ENCODE measurements around the gene TANGO2. TPM values are rescaled to one million over a fixed set of nuclear protein-coding genes. Genes with fewer than 3 reads are reported as not detected.

TANGO2 gene
- total RNA-seq, 1 experiment from 2014 or later: 15.7 TPM

- no peak for DNase-seq
- Histone ChIP-seq H3K27me3 (ENCODE audit: control insufficient read depth, insufficient read depth, low read length) (no peaks in the 10 kb centered on the region), H3K4me3 (ENCODE audit: insufficient read depth, low read depth, low read length) (no peak overlapping the region), H3K36me3 (replicated peaks; ENCODE audit: control insufficient read depth, insufficient read depth, low read length) (peaks cover 5% of the 10 kb centered on the region)
Measured at GRCh38 chr22:19980766-19981165, 40.1 kb upstream of the TANGO2 start.

GRCh38 chr22:19981171-19981960 is 39.5 kb upstream of the TANGO2 start:
- Histone ChIP-seq H3K36me3 (replicated peaks; ENCODE audit: control insufficient read depth, insufficient read depth, low read length) (peaks cover 5% of the 10 kb centered on the region), H3K4me3 (ENCODE audit: insufficient read depth, low read depth, low read length) (no peak overlapping the region), H3K27me3 (ENCODE audit: control insufficient read depth, insufficient read depth, low read length) (no peaks in the 10 kb centered on the region)
- no peak for DNase-seq

GRCh38 chr22:19981961-19982920 is 38.7 kb upstream of the TANGO2 start:
- Histone ChIP-seq H3K36me3 (replicated peaks; ENCODE audit: control insufficient read depth, insufficient read depth, low read length) (peaks cover 5% of the 10 kb centered on the region), H3K27me3 (ENCODE audit: control insufficient read depth, insufficient read depth, low read length) (no peaks in the 10 kb centered on the region), H3K4me3 (ENCODE audit: insufficient read depth, low read depth, low read length) (no peak overlapping the region)
- DNase-seq: no peak

- no peak for DNase-seq
- H3K4me3 ChIP-seq (ENCODE audit: insufficient read depth, low read depth, low read length): no peak overlapping the region
Measured at GRCh38 chr22:19982991-19983578, 37.8 kb upstream of the TANGO2 start.

GRCh38 chr22:19983741-19984140 is 37.2 kb upstream of the TANGO2 start:
- peaks cover 5% of the 10 kb centered on the region for H3K36me3 ChIP-seq (replicated peaks; ENCODE audit: control insufficient read depth, insufficient read depth, low read length)
- no peak overlapping the region for H3K4me3 ChIP-seq (ENCODE audit: insufficient read depth, low read depth, low read length)
- DNase-seq: no peak
- H3K27me3 ChIP-seq (ENCODE audit: control insufficient read depth, insufficient read depth, low read length): no peaks in the 10 kb centered on the region

More at GRCh38 chr22:19982991-19983578, 37.8 kb upstream of the TANGO2 start:
- Histone ChIP-seq H3K27me3 (ENCODE audit: control insufficient read depth, insufficient read depth, low read length) (no peaks in the 10 kb centered on the region), H3K36me3 (replicated peaks; ENCODE audit: control insufficient read depth, insufficient read depth, low read length) (peaks cover 5% of the 10 kb centered on the region)

- peaks cover 5% of the 10 kb centered on the region for H3K36me3 ChIP-seq (replicated peaks; ENCODE audit: control insufficient read depth, insufficient read depth, low read length)
- H3K27me3 ChIP-seq (ENCODE audit: control insufficient read depth, insufficient read depth, low read length): no peaks in the 10 kb centered on the region
- H3K4me3 ChIP-seq (ENCODE audit: insufficient read depth, low read depth, low read length): no peak overlapping the region
- no peak for DNase-seq
Measured at GRCh38 chr22:19984201-19984753, 36.6 kb upstream of the TANGO2 start.

- Histone ChIP-seq H3K27me3 (ENCODE audit: control insufficient read depth, insufficient read depth, low read length) (no peaks in the 10 kb centered on the region), H3K4me3 (ENCODE audit: insufficient read depth, low read depth, low read length) (no peak overlapping the region), H3K36me3 (replicated peaks; ENCODE audit: control insufficient read depth, insufficient read depth, low read length) (peaks cover 2% of the 10 kb centered on the region)
- DNase-seq: no peak
Measured at GRCh38 chr22:19984851-19985811, 35.8 kb upstream of the TANGO2 start.

- Histone ChIP-seq H3K36me3 (replicated peaks; ENCODE audit: control insufficient read depth, insufficient read depth, low read length) (no peaks in the 10 kb centered on the region; the same call in 1 of the 2 replicates), H3K4me3 (ENCODE audit: insufficient read depth, low read depth, low read length) (peak overlapping the region; percentile 78; the same call in 1 of the 2 replicates)
Measured at GRCh38 chr22:19986011-19986409, 34.9 kb upstream of the TANGO2 start.

GRCh38 chr22:19986410-19987341 is 34.2 kb upstream of the TANGO2 start:
- Histone ChIP-seq H3K4me3 (ENCODE audit: insufficient read depth, low read depth, low read length) (peak overlapping the region; percentile 78), H3K36me3 (replicated peaks; ENCODE audit: control insufficient read depth, insufficient read depth, low read length) (no peaks in the 10 kb centered on the region; the same call in 1 of the 2 replicates), H3K27me3 (ENCODE audit: control insufficient read depth, insufficient read depth, low read length) (no peaks in the 10 kb centered on the region)
- peak; percentile 100 for DNase-seq

More at GRCh38 chr22:19986011-19986409, 34.9 kb upstream of the TANGO2 start:
- H3K27me3 ChIP-seq (ENCODE audit: control insufficient read depth, insufficient read depth, low read length): no peaks in the 10 kb centered on the region
- no peak for DNase-seq

- no peaks in the 10 kb centered on the region for H3K27me3 ChIP-seq (ENCODE audit: control insufficient read depth, insufficient read depth, low read length)
- DNase-seq: no peak
- no peaks in the 10 kb centered on the region for H3K36me3 ChIP-seq (replicated peaks; ENCODE audit: control insufficient read depth, insufficient read depth, low read length)
- no peak overlapping the region for H3K4me3 ChIP-seq (ENCODE audit: insufficient read depth, low read depth, low read length)
Measured at GRCh38 chr22:19987394-19988306, 33.3 kb upstream of the TANGO2 start.

GRCh38 chr22:19988331-19988808 is 32.5 kb upstream of the TANGO2 start:
- H3K27me3 ChIP-seq (ENCODE audit: control insufficient read depth, insufficient read depth, low read length): no peaks in the 10 kb centered on the region
- no peak overlapping the region for H3K4me3 ChIP-seq (ENCODE audit: insufficient read depth, low read depth, low read length)
- H3K36me3 ChIP-seq (replicated peaks; ENCODE audit: control insufficient read depth, insufficient read depth, low read length): no peaks in the 10 kb centered on the region
- peak; percentile 63 for DNase-seq

All from H7 (cell line).